ENCODE results near the gene KDM3B. TPM values are rescaled to one million over a fixed set of nuclear protein-coding genes. Genes with fewer than 3 reads are reported as not detected.
A peak's percentile ranks its signal among the peaks of the same experiment; 100 is the strongest.

KDM3B gene
- total RNA-seq, 5 donors from 2014 or later (not counting 1 experiment from before 2014, with no cell fraction given) = 72.9 to 78.3 (median 76.0) TPM

DNA sequence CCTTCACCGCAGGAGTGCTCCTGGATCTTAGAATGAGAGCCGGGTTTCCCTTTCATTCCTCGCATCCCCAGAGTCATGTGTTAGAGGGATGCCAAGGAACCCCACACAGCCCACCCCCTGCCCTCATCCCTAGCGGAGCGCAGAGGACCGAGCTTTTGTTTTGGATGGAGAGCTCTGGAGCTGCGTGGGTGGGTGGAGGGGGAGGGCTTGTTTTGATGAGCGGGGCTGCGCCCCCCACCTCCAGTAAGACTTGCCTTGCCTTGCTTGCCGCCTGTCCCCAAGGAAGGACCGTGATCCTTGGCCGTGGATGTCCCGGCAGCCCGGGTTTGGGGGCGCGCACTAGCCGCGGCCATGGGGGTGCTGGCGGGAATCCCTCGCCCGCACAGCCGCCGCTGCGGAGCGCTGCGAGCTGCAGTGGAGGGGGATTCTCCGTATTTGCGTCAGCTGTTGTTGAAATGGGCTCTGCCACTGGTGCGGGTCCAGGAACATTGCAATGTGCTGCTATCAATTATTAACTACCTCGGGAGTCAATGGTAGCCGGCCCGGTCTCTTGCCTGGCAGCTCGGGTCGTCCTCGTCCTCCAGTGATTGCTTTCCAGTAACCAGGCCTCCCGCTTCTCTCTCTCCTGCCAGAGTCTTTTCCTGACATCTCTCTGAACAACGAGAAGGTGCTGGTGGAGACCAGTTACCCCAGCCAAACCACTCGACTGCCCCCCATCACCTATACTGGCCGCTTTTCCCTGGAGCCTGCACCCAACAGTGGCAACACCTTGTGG is 113.8 kb downstream of the KDM3B start:
- peaks cover 0 to 3% of the 10 kb centered on the region in 2 donors for H3K36me3 ChIP-seq (ENCODE audit: control insufficient read depth in 2 of 2, extremely low read depth in 1 of 2, insufficient read depth in 1 of 2, low read length in 1 of 2)
- no peaks in the 10 kb centered on the region for H3K9me3 ChIP-seq
- ChIA-PET CTCF (interaction anchor here (0.6 to 1.9 kb wide), 9 partner anchors 17 to 1299 kb away, joined by 3 to 10 read pairs (median 3); partner anchors contain the start of gene ETF1 (in 1 of the 2)), POLR2A (interaction anchor here (0.5 to 1.4 kb wide), 6 partner anchors 18 to 109 kb away, joined by 4 to 11 read pairs (median 7); no protein-coding TSS in a partner anchor)
- no peak for ATAC-seq (replicated peaks in 1 of 4)
- peak overlapping the region; percentile 4 for H3K27ac ChIP-seq (ENCODE audit: low read length)
- peaks cover 9% of the 10 kb centered on the region for H3K36me3 Mint-ChIP-seq
- peaks cover 26 to 30% (median 28%) of the 10 kb centered on the region in 3 donors for H3K4me1 Mint-ChIP-seq
- peak in 3 of 35 experiments; percentile 19 to 48 (median 30) for DNase-seq
- no peaks in the 10 kb centered on the region for H3K27me3 Mint-ChIP-seq
- H3K4me3 ChIP-seq (ENCODE audit: control insufficient read depth in 1 of 2, extremely low read depth in 1 of 2, low read length in 1 of 2) = peak overlapping the region; percentile 88 to 96
- no peaks in the 10 kb centered on the region for H3K9me3 Mint-ChIP-seq
- peak overlapping the region in 1 of 2 donors; percentile 64 for H3K27ac Mint-ChIP-seq
- H3K27me3 ChIP-seq (replicated peaks in 1 of 2; ENCODE audit: control insufficient read depth in 2 of 2, extremely low read depth in 1 of 2, insufficient read depth in 2 of 2, low read length in 1 of 2) = peaks cover 0 to 6% of the 10 kb centered on the region in 2 experiments
- peaks cover 13 to 44% of the 10 kb centered on the region in 2 experiments for H3K4me1 ChIP-seq (ENCODE audit: control insufficient read depth in 1 of 2, extremely low read depth in 1 of 2, insufficient read depth in 2 of 2, low read length in 2 of 2)
- 30% methylated on average over 32 of the region's 39 CpGs for WGBS (ENCODE audit: insufficient coverage)
- peak overlapping the region; percentile 82 to 88 (median 83) for H3K4me3 Mint-ChIP-seq

GRCh38 chr5:138466900-138467710 is 114.6 kb downstream of the KDM3B start:
- H3K27me3 Mint-ChIP-seq = no peaks in the 10 kb centered on the region
- H3K9me3 Mint-ChIP-seq = no peaks in the 10 kb centered on the region
- H3K36me3 Mint-ChIP-seq = peaks cover 9% of the 10 kb centered on the region
- DNase-seq = no peak
- Histone ChIP-seq H3K27ac (ENCODE audit: low read length) (peak overlapping the region; percentile 4), H3K9me3 (no peaks in the 10 kb centered on the region), H3K4me1 (ENCODE audit: control insufficient read depth in 1 of 2, extremely low read depth in 1 of 2, insufficient read depth in 2 of 2, low read length in 2 of 2) (peaks cover 13 to 44% of the 10 kb centered on the region in 2 experiments), H3K4me3 (ENCODE audit: control insufficient read depth in 1 of 2, extremely low read depth in 1 of 2, low read length in 1 of 2) (peak overlapping the region; percentile 88 to 96), H3K36me3 (ENCODE audit: control insufficient read depth in 2 of 2, extremely low read depth in 1 of 2, insufficient read depth in 1 of 2, low read length in 1 of 2) (peaks cover 0 to 3% of the 10 kb centered on the region in 2 donors), H3K27me3 (replicated peaks in 1 of 2; ENCODE audit: control insufficient read depth in 2 of 2, extremely low read depth in 1 of 2, insufficient read depth in 2 of 2, low read length in 1 of 2) (peaks cover 0 to 6% of the 10 kb centered on the region in 2 experiments)
- peak overlapping the region; percentile 72 to 83 (median 82) for H3K4me3 Mint-ChIP-seq
- no peak for ATAC-seq (replicated peaks in 1 of 4)
- ChIA-PET CTCF (interaction anchor here (0.7 to 1.2 kb wide), 2 partner anchors 17 to 25 kb away, joined by 3 read pairs; no protein-coding TSS in a partner anchor), POLR2A (interaction anchor here (0.6 to 0.7 kb wide), 2 partner anchors 57 to 68 kb away, joined by 3 read pairs; no protein-coding TSS in a partner anchor)
- peaks cover 26 to 28% (median 27%) of the 10 kb centered on the region in 3 donors for H3K4me1 Mint-ChIP-seq
- peak overlapping the region in 1 of 2 donors; percentile 68 for H3K27ac Mint-ChIP-seq
- WGBS (ENCODE audit: insufficient coverage) = 93% methylated on average over 45 of the region's 45 CpGs

DNA sequence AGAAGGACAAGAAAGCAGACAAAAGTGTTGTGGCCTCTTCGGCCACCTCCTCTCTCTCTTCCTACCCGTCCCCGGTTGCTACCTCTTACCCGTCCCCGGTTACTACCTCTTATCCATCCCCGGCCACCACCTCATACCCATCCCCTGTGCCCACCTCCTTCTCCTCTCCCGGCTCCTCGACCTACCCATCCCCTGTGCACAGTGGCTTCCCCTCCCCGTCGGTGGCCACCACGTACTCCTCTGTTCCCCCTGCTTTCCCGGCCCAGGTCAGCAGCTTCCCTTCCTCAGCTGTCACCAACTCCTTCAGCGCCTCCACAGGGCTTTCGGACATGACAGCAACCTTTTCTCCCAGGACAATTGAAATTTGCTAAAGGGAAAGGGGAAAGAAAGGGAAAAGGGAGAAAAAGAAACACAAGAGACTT is 115.2 kb downstream of the KDM3B start:
- WGBS (ENCODE audit: insufficient coverage) = 90% methylated on average over 6 of the region's 14 CpGs
- Histone ChIP-seq H3K9me3 (no peaks in the 10 kb centered on the region), H3K4me3 (ENCODE audit: control insufficient read depth in 1 of 2, extremely low read depth in 1 of 2, low read length in 1 of 2) (no peak overlapping the region), H3K27ac (ENCODE audit: low read length) (no peak overlapping the region), H3K4me1 (ENCODE audit: control insufficient read depth in 1 of 2, extremely low read depth in 1 of 2, insufficient read depth in 2 of 2, low read length in 2 of 2) (peaks cover 13 to 44% of the 10 kb centered on the region in 2 experiments), H3K27me3 (replicated peaks in 1 of 2; ENCODE audit: control insufficient read depth in 2 of 2, extremely low read depth in 1 of 2, insufficient read depth in 2 of 2, low read length in 1 of 2) (peaks cover 0 to 6% of the 10 kb centered on the region in 2 experiments), H3K36me3 (ENCODE audit: control insufficient read depth in 2 of 2, extremely low read depth in 1 of 2, insufficient read depth in 1 of 2, low read length in 1 of 2) (peaks cover 0 to 3% of the 10 kb centered on the region in 2 donors)
- Mint-ChIP-seq H3K4me3 (peak overlapping the region; percentile 72 to 83 (median 82)), H3K36me3 (peaks cover 9% of the 10 kb centered on the region), H3K9me3 (no peaks in the 10 kb centered on the region), H3K27me3 (no peaks in the 10 kb centered on the region), H3K27ac (peak overlapping the region in 1 of 2 donors; percentile 41), H3K4me1 (peaks cover 26 to 28% (median 27%) of the 10 kb centered on the region in 3 donors)
- no peak for DNase-seq
- POLR2A ChIA-PET = interaction anchor here in 1 of 2 donors (0.7 kb wide), 1 partner anchor 67 kb away, joined by 3 read pairs; no protein-coding TSS in a partner anchor
- CTCF ChIA-PET = no interaction called here
- ATAC-seq (replicated peaks in 1 of 4) = no peak

- ChIA-PET POLR2A (no interaction called here), CTCF (no interaction called here)
- H3K4me1 Mint-ChIP-seq = peaks cover 26 to 28% (median 26%) of the 10 kb centered on the region in 3 donors
- Histone ChIP-seq H3K27me3 (replicated peaks in 1 of 2; ENCODE audit: control insufficient read depth in 2 of 2, extremely low read depth in 1 of 2, insufficient read depth in 2 of 2, low read length in 1 of 2) (peaks cover 0 to 6% of the 10 kb centered on the region in 2 experiments), H3K9me3 (no peaks in the 10 kb centered on the region), H3K36me3 (ENCODE audit: control insufficient read depth in 2 of 2, extremely low read depth in 1 of 2, insufficient read depth in 1 of 2, low read length in 1 of 2) (peaks cover 0 to 3% of the 10 kb centered on the region in 2 donors), H3K27ac (ENCODE audit: low read length) (no peak overlapping the region), H3K4me1 (ENCODE audit: control insufficient read depth in 1 of 2, extremely low read depth in 1 of 2, insufficient read depth in 2 of 2, low read length in 2 of 2) (peaks cover 13 to 38% of the 10 kb centered on the region in 2 experiments), H3K4me3 (ENCODE audit: control insufficient read depth in 1 of 2, extremely low read depth in 1 of 2, low read length in 1 of 2) (no peak overlapping the region)
- H3K9me3 Mint-ChIP-seq = no peaks in the 10 kb centered on the region
- H3K27me3 Mint-ChIP-seq = no peaks in the 10 kb centered on the region
- peak overlapping the region in 1 of 3 donors; percentile 83 for H3K4me3 Mint-ChIP-seq
- DNase-seq = no peak
- 77% methylated on average over 3 of the region's 7 CpGs for WGBS (ENCODE audit: insufficient coverage)
- peaks cover 9% of the 10 kb centered on the region for H3K36me3 Mint-ChIP-seq
- peak overlapping the region; percentile 41 to 59 for H3K27ac Mint-ChIP-seq
- ATAC-seq (replicated peaks in 1 of 4) = no peak
Observed at GRCh38 chr5:138468133-138468965, 115.9 kb downstream of the KDM3B start.

DNA sequence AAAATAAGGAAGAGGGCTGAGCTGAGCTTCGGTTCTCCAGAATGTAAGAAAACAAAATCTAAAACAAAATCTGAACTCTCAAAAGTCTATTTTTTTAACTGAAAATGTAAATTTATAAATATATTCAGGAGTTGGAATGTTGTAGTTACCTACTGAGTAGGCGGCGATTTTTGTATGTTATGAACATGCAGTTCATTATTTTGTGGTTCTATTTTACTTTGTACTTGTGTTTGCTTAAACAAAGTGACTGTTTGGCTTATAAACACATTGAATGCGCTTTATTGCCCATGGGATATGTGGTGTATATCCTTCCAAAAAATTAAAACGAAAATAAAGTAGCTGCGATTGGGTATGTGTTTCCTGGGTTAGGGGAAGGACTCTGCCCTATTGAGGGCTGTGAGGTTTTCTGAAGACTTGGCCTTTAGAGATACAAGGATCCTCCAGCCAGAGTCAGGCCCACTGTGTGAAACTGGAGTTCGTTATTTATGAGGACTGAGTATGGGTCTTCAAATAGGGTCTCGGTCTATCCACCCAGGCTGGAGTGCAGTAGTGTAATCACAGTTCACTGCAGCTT is 116.6 kb downstream of the KDM3B start:
- H3K9me3 Mint-ChIP-seq = no peaks in the 10 kb centered on the region

More for the DNA sequence above, 116.6 kb downstream of the KDM3B start:
- Mint-ChIP-seq H3K4me1 (peaks cover 24 to 28% (median 25%) of the 10 kb centered on the region in 3 donors), H3K27ac (no peak overlapping the region), H3K4me3 (no peak overlapping the region), H3K36me3 (peaks cover 9% of the 10 kb centered on the region), H3K27me3 (no peaks in the 10 kb centered on the region)
- H3K9me3 ChIP-seq = no peaks in the 10 kb centered on the region
- ATAC-seq (replicated peaks in 1 of 4) = no peak
- H3K27ac ChIP-seq (ENCODE audit: low read length) = no peak overlapping the region
- ChIA-PET POLR2A (no interaction called here), CTCF (no interaction called here)
- peaks cover 13 to 33% of the 10 kb centered on the region in 2 experiments for H3K4me1 ChIP-seq (ENCODE audit: control insufficient read depth in 1 of 2, extremely low read depth in 1 of 2, insufficient read depth in 2 of 2, low read length in 2 of 2)
- peaks cover 0 to 6% of the 10 kb centered on the region in 2 experiments for H3K27me3 ChIP-seq (replicated peaks in 1 of 2; ENCODE audit: control insufficient read depth in 2 of 2, extremely low read depth in 1 of 2, insufficient read depth in 2 of 2, low read length in 1 of 2)
- WGBS (ENCODE audit: insufficient coverage) = 81% methylated on average over 4 of the region's 8 CpGs
- no peak overlapping the region for H3K4me3 ChIP-seq (ENCODE audit: control insufficient read depth in 1 of 2, extremely low read depth in 1 of 2, low read length in 1 of 2)
- peaks cover 0 to 3% of the 10 kb centered on the region in 2 donors for H3K36me3 ChIP-seq (ENCODE audit: control insufficient read depth in 2 of 2, extremely low read depth in 1 of 2, insufficient read depth in 1 of 2, low read length in 1 of 2)
- no peak for DNase-seq

All from T-cell (primary cell).